ENCODE results near the gene EIPR1.

DNA sequence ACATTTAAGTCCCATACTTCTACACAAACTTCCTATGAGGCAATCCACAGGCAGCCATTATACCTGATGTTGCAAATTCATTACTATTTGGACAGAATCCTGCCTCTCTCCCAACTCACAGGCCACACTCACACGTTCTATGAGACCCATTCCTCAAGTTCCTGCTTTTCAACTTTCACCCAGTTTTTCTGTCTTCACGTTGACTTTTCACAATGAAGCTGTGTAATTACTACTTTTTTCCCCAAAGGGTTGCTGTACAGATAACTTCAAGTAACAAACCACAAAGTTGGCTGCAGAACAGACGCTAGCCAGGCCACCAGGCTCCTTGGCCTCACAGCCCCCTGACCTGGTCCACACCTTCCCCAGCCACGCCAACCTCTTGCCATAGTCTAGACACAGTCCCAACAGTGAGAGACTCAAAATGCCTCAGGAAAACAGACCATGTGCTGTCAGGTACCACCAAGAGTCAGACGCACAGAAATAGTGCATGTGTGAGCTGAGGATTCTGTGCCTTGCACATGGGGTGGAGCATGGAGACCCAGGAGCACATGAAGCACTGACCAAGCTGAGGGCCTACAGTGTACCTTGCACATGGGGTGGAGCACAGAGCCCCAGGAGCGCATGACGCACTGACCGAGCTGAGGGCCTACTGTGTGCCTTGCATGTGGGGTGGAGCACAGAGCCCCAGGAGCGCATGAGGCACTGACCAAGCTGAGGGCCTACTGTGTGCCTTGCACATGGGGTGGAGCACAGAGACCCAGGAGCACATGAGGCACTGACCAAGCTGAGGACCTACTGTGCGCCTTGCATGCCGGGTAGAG is 61.0 kb downstream of the EIPR1 start:
- TF ChIP-seq, protein P1, sequence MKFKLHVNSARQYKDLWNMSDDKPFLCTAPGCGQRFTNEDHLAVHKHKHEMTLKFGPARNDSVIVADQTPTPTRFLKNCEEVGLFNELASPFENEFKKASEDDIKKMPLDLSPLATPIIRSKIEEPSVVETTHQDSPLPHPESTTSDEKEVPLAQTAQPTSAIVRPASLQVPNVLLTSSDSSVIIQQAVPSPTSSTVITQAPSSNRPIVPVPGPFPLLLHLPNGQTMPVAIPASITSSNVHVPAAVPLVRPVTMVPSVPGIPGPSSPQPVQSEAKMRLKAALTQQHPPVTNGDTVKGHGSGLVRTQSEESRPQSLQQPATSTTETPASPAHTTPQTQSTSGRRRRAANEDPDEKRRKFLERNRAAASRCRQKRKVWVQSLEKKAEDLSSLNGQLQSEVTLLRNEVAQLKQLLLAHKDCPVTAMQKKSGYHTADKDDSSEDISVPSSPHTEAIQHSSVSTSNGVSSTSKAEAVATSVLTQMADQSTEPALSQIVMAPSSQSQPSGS (CRISPR knock-in tag; IDR thresholded peaks at IDR 0.05; ENCODE audit: borderline replicate concordance, low read depth), result no peak
- TF ChIP-seq, protein P2, sequence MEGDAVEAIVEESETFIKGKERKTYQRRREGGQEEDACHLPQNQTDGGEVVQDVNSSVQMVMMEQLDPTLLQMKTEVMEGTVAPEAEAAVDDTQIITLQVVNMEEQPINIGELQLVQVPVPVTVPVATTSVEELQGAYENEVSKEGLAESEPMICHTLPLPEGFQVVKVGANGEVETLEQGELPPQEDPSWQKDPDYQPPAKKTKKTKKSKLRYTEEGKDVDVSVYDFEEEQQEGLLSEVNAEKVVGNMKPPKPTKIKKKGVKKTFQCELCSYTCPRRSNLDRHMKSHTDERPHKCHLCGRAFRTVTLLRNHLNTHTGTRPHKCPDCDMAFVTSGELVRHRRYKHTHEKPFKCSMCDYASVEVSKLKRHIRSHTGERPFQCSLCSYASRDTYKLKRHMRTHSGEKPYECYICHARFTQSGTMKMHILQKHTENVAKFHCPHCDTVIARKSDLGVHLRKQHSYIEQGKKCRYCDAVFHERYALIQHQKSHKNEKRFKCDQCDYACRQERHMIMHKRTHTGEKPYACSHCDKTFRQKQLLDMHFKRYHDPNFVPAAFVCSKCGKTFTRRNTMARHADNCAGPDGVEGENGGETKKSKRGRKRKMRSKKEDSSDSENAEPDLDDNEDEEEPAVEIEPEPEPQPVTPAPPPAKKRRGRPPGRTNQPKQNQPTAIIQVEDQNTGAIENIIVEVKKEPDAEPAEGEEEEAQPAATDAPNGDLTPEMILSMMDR (IDR thresholded peaks at IDR 0.05), result no peak
- no peak for TF ChIP-seq CREB1 (CRISPR knock-in tag; IDR thresholded peaks at IDR 0.05)
- TF ChIP-seq GABPB1 (CRISPR knock-in tag; IDR thresholded peaks at IDR 0.05), result no peak
- TF ChIP-seq, protein P3, sequence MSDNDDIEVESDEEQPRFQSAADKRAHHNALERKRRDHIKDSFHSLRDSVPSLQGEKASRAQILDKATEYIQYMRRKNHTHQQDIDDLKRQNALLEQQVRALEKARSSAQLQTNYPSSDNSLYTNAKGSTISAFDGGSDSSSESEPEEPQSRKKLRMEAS (CRISPR knock-in tag; IDR thresholded peaks at IDR 0.05), result no peak
- no peak for TF ChIP-seq ESRRA (CRISPR knock-in tag; IDR thresholded peaks at IDR 0.05; ENCODE audit: borderline replicate concordance)
- TF ChIP-seq SP1 (CRISPR knock-in tag; conservative IDR thresholded peaks at IDR 0.05), result no peak
- TF ChIP-seq, protein P4, sequence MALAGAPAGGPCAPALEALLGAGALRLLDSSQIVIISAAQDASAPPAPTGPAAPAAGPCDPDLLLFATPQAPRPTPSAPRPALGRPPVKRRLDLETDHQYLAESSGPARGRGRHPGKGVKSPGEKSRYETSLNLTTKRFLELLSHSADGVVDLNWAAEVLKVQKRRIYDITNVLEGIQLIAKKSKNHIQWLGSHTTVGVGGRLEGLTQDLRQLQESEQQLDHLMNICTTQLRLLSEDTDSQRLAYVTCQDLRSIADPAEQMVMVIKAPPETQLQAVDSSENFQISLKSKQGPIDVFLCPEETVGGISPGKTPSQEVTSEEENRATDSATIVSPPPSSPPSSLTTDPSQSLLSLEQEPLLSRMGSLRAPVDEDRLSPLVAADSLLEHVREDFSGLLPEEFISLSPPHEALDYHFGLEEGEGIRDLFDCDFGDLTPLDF (CRISPR knock-in tag; IDR thresholded peaks at IDR 0.05), result no peak
- TF ChIP-seq, protein P5, sequence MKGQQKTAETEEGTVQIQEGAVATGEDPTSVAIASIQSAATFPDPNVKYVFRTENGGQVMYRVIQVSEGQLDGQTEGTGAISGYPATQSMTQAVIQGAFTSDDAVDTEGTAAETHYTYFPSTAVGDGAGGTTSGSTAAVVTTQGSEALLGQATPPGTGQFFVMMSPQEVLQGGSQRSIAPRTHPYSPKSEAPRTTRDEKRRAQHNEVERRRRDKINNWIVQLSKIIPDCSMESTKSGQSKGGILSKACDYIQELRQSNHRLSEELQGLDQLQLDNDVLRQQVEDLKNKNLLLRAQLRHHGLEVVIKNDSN (CRISPR knock-in tag; IDR thresholded peaks at IDR 0.05), result no peak
